Endothelial cell of umbilical vein (primary cell): Measurements from ENCODE around the gene UBR3. TPM values are rescaled to one million over a fixed set of nuclear protein-coding genes. Genes with fewer than 3 reads are reported as not detected.

ENCODE experiments used
- BruUV-seq: library from RNA; stranded (reverse); fragments of 400-500 nt; replicated peaks from 2 replicates; lab custom pipeline; 2021; lab: Mats Ljungman, UMichigan
- CTCF ChIA-PET: fragments of 300-600, 350-600 bp; sonication (Branson Sonifier 250); formaldehyde crosslinking; loops from one replicate; lab custom pipeline; 2021; ENCODE audit warnings: antibody characterized with exemption, inconsistent platforms; lab: Charles Lee
- POLR2A ChIA-PET: fragments of 300-600, 350-600 bp; sonication (Branson Sonifier 250); formaldehyde crosslinking; loops from one replicate; lab custom pipeline; 2021; ENCODE audit warnings: antibody characterized with exemption, inconsistent platforms; lab: Charles Lee
- DNase-seq: peaks from one replicate; pipeline ENCODE4 v3.0.0-alpha.2; 2011; ENCODE audit warnings: low read depth, low spot score
- FAIRE-seq: peaks from 2 replicates; lab custom pipeline; 2011; peaks lifted over from hg19 to GRCh38; lab: Jason Lieb, UNC
- H2AFZ ChIP-seq: 2 replicates; pipeline ENCODE4 v1.6.0; 2012; ENCODE audit warnings: low read depth, low read length, control low read depth, inconsistent platforms
- H3K27ac ChIP-seq: 2 replicates; pipeline ENCODE4 v1.5.1; 2011; ENCODE audit warnings: low read depth, mild to moderate bottlenecking, control low read depth, low read length, moderate library complexity; ENCODE audit not compliant: insufficient read depth
- H3K27me3 ChIP-seq, 2 experiments: 2 replicates each; pipeline versions ENCODE4 v1.6.0 to v1.6.1; 2011; ENCODE audit warnings: low read length in 2 of 2, mixed read lengths in 1 of 2; ENCODE audit not compliant: control insufficient read depth in 2 of 2, insufficient read depth in 2 of 2
- H3K36me3 ChIP-seq, 2 experiments: 2 replicates in 1 of 2; 3 replicates in 1 of 2; pipeline ENCODE4 v1.5.1; 2011; ENCODE audit warnings: low read length in 2 of 2, mild to moderate bottlenecking in 1 of 2, moderate library complexity in 1 of 2; ENCODE audit not compliant: control insufficient read depth in 2 of 2, insufficient read depth in 2 of 2; ENCODE audit errors: extremely low read depth in 1 of 2
- H3K4me1 ChIP-seq: 3 replicates; pipeline ENCODE4 v1.5.1; 2011; ENCODE audit warnings: mild to moderate bottlenecking, low read length; ENCODE audit not compliant: control insufficient read depth, insufficient read depth; ENCODE audit errors: extremely low read depth
- H3K4me2 ChIP-seq: 2 replicates; pipeline ENCODE4 v1.6.1; 2011; ENCODE audit warnings: low read length, control low read depth, mixed read lengths; ENCODE audit not compliant: insufficient read depth
- H3K4me3 ChIP-seq, 3 experiments: fragments of 200-600 bp in 1 of 3; sonication (generic), shearing (Covaris generic) in 1 of 3; replicated peaks in 1 of 3; 2 replicates each; pipeline ENCODE4 v1.5.1; 2011 to 2016; ENCODE audit warnings: control low read depth in 3 of 3, low read length in 3 of 3, mild to moderate bottlenecking in 2 of 3, inconsistent platforms in 1 of 3, low read depth in 1 of 3, moderate library complexity in 1 of 3; ENCODE audit not compliant: insufficient read depth in 1 of 3
- H3K79me2 ChIP-seq: 2 replicates; pipeline ENCODE4 v1.6.0; 2012; ENCODE audit warnings: low read length, inconsistent platforms; ENCODE audit not compliant: control insufficient read depth, insufficient read depth
- H3K9ac ChIP-seq: replicated peaks from 2 replicates; pipeline ENCODE3; 2011; ENCODE audit warnings: low read length, control low read depth; ENCODE audit not compliant: insufficient read depth; ENCODE audit errors: extremely low read depth
- H3K9me1 ChIP-seq: replicated peaks from 3 replicates; pipeline ENCODE4 v1.6.0; 2011; ENCODE audit warnings: mild to moderate bottlenecking, low read length; ENCODE audit not compliant: control insufficient read depth, insufficient read depth; ENCODE audit errors: extremely low read depth
- H3K9me3 ChIP-seq: replicated peaks from 2 replicates; pipeline ENCODE4 v1.5.1; 2012; ENCODE audit warnings: low read length, inconsistent platforms; ENCODE audit not compliant: control insufficient read depth, insufficient read depth
- H4K20me1 ChIP-seq: replicated peaks from 2 replicates; pipeline ENCODE3; 2011; ENCODE audit warnings: mild to moderate bottlenecking, low read length; ENCODE audit not compliant: control insufficient read depth, insufficient read depth; ENCODE audit errors: extremely low read depth
- CTCF ChIP-seq, 2 donors: IDR thresholded peaks; 1 replicate in 1 of 2; 2 replicates in 1 of 2; pipeline ENCODE4 v1.5.1; 2011; ENCODE audit warnings: low read length in 2 of 2, mild to moderate bottlenecking in 2 of 2, moderate library complexity in 2 of 2, control low read depth in 1 of 2, inconsistent platforms in 1 of 2, low read depth in 1 of 2; ENCODE audit not compliant: insufficient read depth in 1 of 2; ENCODE audit errors: extremely low read depth in 1 of 2
- EZH2 ChIP-seq: IDR thresholded peaks from 2 replicates; pipeline ENCODE4 v1.6.1; 2012; ENCODE audit warnings: borderline replicate concordance, low read depth, mild to moderate bottlenecking, moderate library complexity, low read length, inconsistent platforms; ENCODE audit not compliant: severe bottlenecking
- FOS ChIP-seq: IDR thresholded peaks from 2 replicates; pipeline ENCODE4 v1.6.1; 2011; ENCODE audit warnings: mild to moderate bottlenecking, low read length, moderate library complexity, borderline replicate concordance; ENCODE audit not compliant: insufficient read depth
- GATA2 ChIP-seq: IDR thresholded peaks from 2 replicates; pipeline ENCODE4 v1.7.0; 2011; ENCODE audit warnings: low read depth, mild to moderate bottlenecking, moderate library complexity, mixed read lengths, low read length; ENCODE audit not compliant: insufficient read length, insufficient read depth
- JUN ChIP-seq: IDR thresholded peaks from 2 replicates; pipeline ENCODE4 v1.6.1; 2011; ENCODE audit warnings: borderline replicate concordance, low read depth; ENCODE audit not compliant: insufficient read length, insufficient read depth
- MAX ChIP-seq: IDR thresholded peaks from 2 replicates; pipeline ENCODE4 v1.6.1; 2011; ENCODE audit not compliant: insufficient read depth, insufficient read length
- MYC ChIP-seq: IDR thresholded peaks from one replicate; pipeline ENCODE4 v1.6.1; 2011; ENCODE audit warnings: mild to moderate bottlenecking, low read depth, low read length
- POLR2A ChIP-seq: IDR thresholded peaks from 2 replicates; pipeline ENCODE4 v1.6.1; 2012; ENCODE audit warnings: low read depth, mild to moderate bottlenecking, control low read depth, low read length
- POLR2AphosphoS5 ChIP-seq: IDR thresholded peaks from 2 replicates; pipeline ENCODE4 v1.6.1; 2012; ENCODE audit warnings: low read depth, mild to moderate bottlenecking, control low read depth, low read length, moderate library complexity; ENCODE audit not compliant: insufficient read depth
- dilution Hi-C: fragments of 300-500 bp; cut with MboI; formaldehyde crosslinking; loops from one replicate; pipeline ENCODE4 v1.15.0; 2019; ENCODE audit warnings: low sequenced_read_pairs; ENCODE audit not compliant: extremely low pct_ligation_motif_present
- intact Hi-C: fragments of 100-400 bp; cut with micrococcal nuclease; formaldehyde crosslinking; loops from one replicate; pipeline ENCODE4 v1.10.0; 2022
- polyA plus RNA-seq, 4 experiments: library from polyadenylated mRNA; depleted of rRNA in 3 of 4; stranded (reverse) in 3 of 4; unstranded in 1 of 4; fragments of >200 nt; gene quantifications; 2 replicates each; pipeline versions ENCODE4 v1.2.1 to v1.2.3, GENCODE V29; 2011 to 2012; ENCODE audit warnings: missing spikeins in 1 of 4
- total RNA-seq: library from RNA; stranded (reverse); gene quantifications from 2 replicates; pipeline ENCODE4 v1.2.3, GENCODE V29; 2021

The UBR3 gene
- total and polyA plus RNA-seq, 2 donors (not counting 3 experiments of a cell fraction or from before 2014, with no cell fraction given) = 5.3 to 27.5 TPM

GRCh38 chr2:169946546-169946945 is 119.3 kb downstream of the UBR3 start:
- BruUV-seq = no TSS peak
- dilution Hi-C loops = no loop called here
- no peak overlapping the region for H3K4me3 ChIP-seq
- H3K9me1 ChIP-seq = no peaks in the 10 kb centered on the region
- CTCF ChIA-PET = no interaction called here
- H3K27ac ChIP-seq = no peak overlapping the region
- H3K4me1 ChIP-seq = no peaks in the 10 kb centered on the region
- intact Hi-C loops = no loop called here
- no peak overlapping the region for H3K9ac ChIP-seq
- H3K36me3 ChIP-seq = peaks cover 1 to 6% of the 10 kb centered on the region in 2 experiments
- H3K4me2 ChIP-seq = no peak overlapping the region
- H3K27me3 ChIP-seq = no peaks in the 10 kb centered on the region
- no peak overlapping the region for H2AFZ ChIP-seq
- POLR2A ChIA-PET = no interaction called here
- no peaks in the 10 kb centered on the region for H3K9me3 ChIP-seq
- H4K20me1 ChIP-seq = no peaks in the 10 kb centered on the region
- H3K79me2 ChIP-seq = no peaks in the 10 kb centered on the region
- DNase-seq = no peak
- FAIRE-seq = no peak
- no peak for TF ChIP-seq POLR2A
- no peak for TF ChIP-seq MYC
- no peak for TF ChIP-seq POLR2AphosphoS5
- TF ChIP-seq MAX = no peak
- no peak for TF ChIP-seq FOS
- TF ChIP-seq GATA2 = no peak
- no peak for TF ChIP-seq EZH2
- no peak for TF ChIP-seq JUN

GRCh38 chr2:169955940-169956339 is 128.7 kb downstream of the UBR3 start:
- H3K4me2 ChIP-seq = no peak overlapping the region
- H3K9ac ChIP-seq = no peak overlapping the region
- no peaks in the 10 kb centered on the region for H3K27me3 ChIP-seq
- no peak for FAIRE-seq
- H3K9me1 ChIP-seq = no peaks in the 10 kb centered on the region
- dilution Hi-C loops = no loop called here
- no peak overlapping the region for H3K27ac ChIP-seq
- no peaks in the 10 kb centered on the region for H4K20me1 ChIP-seq
- ChIA-PET POLR2A (no interaction called here), CTCF (interaction anchor here (1.8 kb wide), 1 partner anchor 117 kb away, joined by 5 read pairs; no protein-coding TSS in a partner anchor)
- BruUV-seq = no TSS peak
- intact Hi-C loops = no loop called here
- H3K79me2 ChIP-seq = no peaks in the 10 kb centered on the region
- H3K9me3 ChIP-seq = no peaks in the 10 kb centered on the region
- H3K4me1 ChIP-seq = no peaks in the 10 kb centered on the region
- H3K4me3 ChIP-seq = no peak overlapping the region
- TF ChIP-seq GATA2 (no peak), CTCF (IDR thresholded peaks at IDR 0.05; ENCODE audit: extremely low read depth in 1 of 2, insufficient read depth in 1 of 2, low read depth in 1 of 2, low read length in 2 of 2) (no peak), JUN (no peak), EZH2 (no peak), MYC (no peak), FOS (no peak), POLR2A (no peak), POLR2AphosphoS5 (no peak), MAX (no peak)
- no peaks in the 10 kb centered on the region for H3K36me3 ChIP-seq
- DNase-seq = no peak
- H2AFZ ChIP-seq = no peak overlapping the region
